GM18520 (cell line): ENCODE results near the gene DLG1.

ENCODE experiments used
- ATAC-seq: cut with Tn5 transposase; IDR thresholded peaks from one replicate; pipeline ENCODE4 v1.9.1; 2021; ENCODE audit not compliant: unreplicated experiment

DLG1 gene

DNA sequence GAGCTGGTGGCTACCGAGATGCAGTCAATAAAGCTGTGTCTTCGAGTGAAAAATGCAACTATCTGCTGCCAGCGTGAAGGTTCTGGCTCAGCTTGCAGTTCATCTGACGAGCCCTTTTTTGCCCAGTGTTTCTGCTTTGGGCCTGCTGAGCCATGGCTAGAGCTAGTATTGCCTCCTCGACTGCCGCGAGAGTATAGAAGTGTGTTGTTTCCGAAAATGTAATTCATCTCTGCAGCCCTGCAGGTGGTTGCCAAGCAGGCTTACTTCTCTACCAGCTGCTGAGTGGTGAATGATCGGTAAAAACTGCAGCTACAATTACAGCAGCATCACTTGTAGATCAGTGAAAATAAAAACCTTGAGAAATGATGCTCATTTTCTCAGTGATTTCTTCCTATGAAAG, 114.8 kb downstream of the DLG1 start:
- ATAC-seq, result no peak

DNA sequence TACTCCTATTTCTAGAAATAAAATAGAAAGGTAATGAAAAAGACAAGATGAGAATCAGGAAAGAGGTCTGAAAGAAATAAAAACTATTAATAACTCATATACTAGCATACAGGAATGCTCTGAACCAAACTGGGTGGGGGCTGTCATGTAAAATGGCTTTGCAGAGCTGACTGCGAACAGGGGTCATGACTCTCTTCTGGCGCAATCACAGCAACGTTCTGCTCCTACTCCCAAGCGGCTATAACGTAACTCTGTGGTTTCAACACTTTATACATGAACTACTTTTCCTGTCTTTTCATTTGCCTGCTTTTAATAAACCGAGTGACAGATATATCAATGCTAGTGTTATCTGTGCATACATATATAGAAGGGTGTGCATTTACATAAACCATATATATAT, 116.7 kb downstream of the DLG1 start:
- no peak for ATAC-seq

DNA sequence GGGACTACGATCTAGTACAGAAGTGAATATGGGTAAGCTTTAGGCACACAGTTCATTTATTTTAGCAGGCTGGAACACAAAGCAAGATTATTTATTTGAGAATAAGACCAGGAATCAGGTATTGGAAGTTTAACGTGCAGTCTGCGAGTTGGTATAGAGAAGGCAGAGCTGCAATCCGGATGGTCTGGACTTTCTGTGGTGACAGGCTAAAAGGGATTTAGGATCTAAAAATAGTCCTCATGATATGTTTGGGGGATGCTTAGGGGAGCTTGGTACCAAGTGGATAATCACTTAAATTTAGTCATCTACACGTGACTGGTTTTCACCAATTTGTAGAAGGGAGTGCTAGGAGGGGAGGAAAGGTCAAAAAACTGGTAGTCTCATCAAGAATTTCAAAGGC, 119.4 kb downstream of the DLG1 start:
- ATAC-seq, result no peak

DNA sequence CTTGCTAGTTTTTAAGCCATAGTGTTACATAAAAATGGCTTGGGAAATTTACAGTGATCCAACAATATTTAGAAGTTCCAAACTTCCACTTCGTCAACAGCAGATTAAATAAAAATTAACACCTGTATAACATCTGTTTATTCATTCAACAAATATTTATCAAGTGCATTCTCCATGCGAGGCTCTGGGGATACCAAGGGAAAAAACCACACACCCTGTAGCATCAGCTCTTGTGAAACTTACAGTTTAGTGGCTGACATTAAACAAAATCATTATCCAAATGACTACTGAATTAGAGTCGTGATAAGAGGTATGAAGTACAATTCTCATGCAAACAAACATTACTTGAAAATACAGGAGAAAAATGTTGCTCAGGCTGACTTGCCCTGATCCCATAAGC, 122.9 kb downstream of the DLG1 start:
- no peak for ATAC-seq

DNA sequence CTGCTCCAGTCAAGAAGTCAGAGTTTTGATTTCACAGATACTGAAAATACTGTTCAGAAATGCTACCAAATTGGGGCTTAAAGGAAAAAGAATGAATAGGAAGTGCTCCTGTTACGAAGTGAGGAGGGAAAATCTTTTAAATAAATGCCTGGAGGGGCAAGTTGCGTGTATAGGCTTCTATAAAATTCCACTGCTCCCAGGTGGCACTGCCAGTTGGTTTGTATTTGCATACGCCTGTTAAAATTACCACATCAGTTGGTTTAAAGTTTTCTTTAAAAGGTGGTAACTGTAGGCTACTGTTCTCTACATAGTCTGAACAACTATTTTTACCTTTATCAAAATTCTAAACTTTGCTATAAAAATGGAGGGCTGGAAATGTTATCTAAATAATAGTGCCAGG, 123.5 kb downstream of the DLG1 start:
- ATAC-seq, result no peak

- ATAC-seq, result no peak
These were observed 124.8 kb downstream of the DLG1 start for GRCh38 chr3:197173620-197174019.

DNA sequence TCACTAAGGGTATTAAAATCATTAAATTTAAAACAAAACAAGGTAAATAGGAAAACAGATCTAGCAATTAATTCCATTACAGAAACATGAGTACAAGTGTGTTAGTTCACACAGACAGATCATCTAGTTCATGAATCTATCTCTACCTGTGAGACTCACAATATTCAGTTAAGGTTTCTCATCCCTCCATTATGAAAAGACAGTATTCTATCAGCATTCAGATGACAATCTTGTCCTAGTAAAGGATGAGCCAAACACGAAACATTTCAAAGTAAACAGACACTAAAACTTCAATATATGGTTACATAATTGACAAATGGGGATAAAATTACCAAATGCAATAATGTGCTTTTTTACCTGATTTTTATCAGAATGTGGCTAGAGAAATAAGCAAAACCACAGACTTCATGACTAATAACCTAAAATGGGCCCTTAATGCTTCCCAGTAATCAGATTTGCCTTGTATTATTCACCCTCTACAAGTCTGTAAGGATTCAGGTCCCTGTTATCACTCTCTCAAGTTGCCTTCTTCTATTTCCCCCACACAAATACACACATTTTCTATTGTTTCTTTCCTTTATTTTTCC, 126.8 kb downstream of the DLG1 start:
- ATAC-seq, result no peak

GRCh38 chr3:197169028-197169427, 129.4 kb downstream of the DLG1 start:
- no peak for ATAC-seq

- ATAC-seq, result no peak
These were observed 129.8 kb downstream of the DLG1 start for GRCh38 chr3:197168606-197169005.

DNA sequence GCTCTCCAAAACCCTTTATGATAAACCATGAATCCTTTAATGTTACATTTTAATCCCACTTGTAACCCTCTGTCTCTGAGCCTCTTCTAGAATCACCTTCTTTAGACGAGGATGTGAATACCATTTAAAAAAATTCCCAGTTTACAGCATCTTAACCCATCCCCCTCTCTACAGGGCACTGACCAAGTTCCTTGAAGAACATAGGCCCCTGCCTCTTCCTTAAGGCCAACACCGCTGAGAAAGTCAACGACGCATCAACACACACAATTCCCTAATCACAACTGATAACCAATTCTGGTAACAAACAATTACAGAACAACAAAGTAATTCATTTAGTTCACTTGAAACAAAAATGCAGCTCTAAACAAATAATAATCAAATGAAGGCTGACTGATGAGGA, 130.3 kb downstream of the DLG1 start:
- no peak for ATAC-seq

DNA sequence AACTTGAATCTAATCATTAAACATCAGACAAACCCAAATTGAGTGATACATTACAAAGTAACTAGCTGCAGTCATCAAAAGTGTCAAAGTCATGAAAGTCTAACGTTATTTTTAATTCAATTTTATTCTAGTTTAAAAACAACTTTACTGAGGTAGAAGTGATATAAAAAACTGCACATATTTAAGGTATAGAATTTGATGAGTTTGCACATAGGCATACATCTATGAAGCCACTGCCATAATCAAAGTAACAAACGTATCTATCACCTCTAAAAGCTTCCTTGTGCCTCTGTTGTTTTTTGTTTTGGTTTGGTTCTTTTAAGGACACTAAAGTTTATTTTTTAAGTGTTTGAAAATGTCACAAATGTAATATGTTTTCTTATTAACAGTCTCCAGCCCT, 130.9 kb downstream of the DLG1 start:
- no peak for ATAC-seq

GRCh38 chr3:197165890-197166289, 132.5 kb downstream of the DLG1 start:
- no peak for ATAC-seq

- ATAC-seq, result no peak
These were observed 143.4 kb downstream of the DLG1 start for GRCh38 chr3:197155046-197155445.

GRCh38 chr3:197151580-197151979, 146.8 kb downstream of the DLG1 start:
- no peak for ATAC-seq

DNA sequence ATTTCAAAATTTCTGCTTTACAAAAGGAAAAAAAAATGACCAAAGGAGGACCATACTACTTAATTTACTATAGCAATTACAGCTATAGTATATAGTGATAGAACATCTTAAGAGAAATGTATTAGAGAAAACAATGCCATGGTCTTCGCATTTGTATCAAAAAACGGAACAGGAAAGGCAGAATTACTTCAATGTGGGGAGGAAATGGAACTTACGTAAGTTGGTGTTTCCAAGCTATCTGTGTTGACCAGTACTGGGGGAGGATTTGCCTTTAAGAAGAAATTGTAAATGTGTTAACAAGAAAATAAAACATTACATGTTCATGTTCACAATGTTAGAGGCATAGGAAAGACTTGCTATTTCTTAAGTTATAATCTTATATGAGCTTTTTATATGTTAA, 148.9 kb downstream of the DLG1 start:
- ATAC-seq, result no peak

GRCh38 chr3:197144188-197144587, 154.2 kb downstream of the DLG1 start:
- no peak for ATAC-seq

DNA sequence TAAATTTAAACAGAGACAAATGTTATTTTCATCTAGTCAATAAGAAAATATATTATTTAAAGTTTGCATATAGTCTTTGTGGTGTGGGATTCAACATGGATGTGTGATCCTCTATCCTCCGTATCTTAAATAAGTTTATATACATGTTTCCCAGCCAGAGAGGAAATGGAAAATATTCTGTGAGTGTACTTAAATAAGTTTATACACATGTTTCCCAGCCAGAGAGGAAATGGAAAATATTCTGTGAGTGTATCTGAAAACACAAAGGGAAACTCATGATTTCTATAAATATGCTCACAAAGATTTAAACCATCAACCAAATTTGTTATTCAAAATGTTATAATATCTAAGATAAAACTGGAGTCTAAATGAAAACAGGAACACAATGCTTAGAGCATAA, 158.8 kb downstream of the DLG1 start:
- ATAC-seq, result no peak

DNA sequence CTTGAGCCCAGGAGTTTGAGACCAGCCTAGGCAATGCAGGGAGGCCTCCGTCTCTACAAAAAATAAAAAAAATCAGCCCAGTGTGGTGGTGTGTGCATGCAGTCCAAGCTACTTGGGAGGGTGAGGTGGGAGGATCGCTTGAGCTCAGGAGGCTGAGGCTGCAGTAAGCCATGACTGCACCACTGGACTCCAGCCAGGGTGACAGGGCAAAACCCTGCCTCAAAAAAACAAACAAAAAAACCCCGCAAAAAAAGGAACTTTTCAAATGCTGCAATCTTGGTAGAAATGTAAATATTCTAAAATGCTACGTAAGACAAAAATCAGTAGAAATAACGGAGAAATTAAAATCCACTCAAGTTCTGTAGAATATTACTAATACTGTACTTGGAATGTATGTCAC, 160.7 kb downstream of the DLG1 start:
- ATAC-seq, result no peak

DNA sequence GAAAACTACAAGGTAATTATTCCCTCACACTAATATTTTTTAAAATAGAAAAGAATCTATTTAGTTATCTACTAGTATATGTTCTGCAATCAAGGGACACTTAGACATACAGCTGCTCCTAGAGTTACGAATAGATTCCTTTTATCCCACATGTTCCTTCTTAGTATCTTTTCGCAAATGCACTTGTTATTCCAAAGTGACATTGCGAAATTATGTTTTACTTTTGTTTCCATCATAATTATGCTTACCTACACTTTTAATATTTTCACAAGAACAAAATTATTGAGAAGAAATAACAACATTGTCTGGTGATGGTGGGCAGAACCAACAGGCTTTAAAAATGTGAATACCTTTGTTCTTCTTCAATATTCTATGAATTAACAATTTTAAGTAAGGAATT, 161.7 kb downstream of the DLG1 start:
- no peak for ATAC-seq

GRCh38 chr3:197135212-197135611, 163.2 kb downstream of the DLG1 start:
- ATAC-seq, result no peak

DNA sequence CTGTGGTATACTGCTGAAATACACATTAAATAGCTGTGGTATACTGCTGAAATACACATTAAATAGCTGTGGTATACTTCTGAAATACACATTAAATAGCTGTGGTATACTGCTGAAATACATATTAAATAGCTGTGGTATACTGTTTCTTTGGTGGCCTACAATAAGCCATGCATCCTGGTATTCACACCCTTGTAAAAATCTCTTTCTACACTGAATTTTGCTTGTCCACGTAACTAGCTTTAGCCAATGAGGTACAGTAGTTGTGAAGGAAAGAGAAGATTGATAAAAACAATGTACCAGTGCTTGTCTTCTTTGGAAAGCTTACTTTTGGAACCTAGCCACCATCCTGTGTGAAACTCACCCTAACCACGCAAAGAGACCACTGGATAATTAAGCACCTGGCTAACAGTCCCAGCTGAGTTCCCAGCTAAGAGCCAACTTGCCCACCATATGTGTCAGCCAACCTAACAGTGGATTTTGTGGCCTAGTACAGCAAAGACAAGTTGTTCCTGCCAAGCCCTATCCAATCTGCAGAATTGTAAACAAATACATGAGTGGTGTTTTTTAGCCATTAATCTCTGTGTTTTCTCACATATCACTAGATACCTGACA, 165.4 kb downstream of the DLG1 start:
- no peak for ATAC-seq

- no peak for ATAC-seq
These were observed 172.8 kb downstream of the DLG1 start for GRCh38 chr3:197125636-197126035.

GRCh38 chr3:197124713-197125112, 173.7 kb downstream of the DLG1 start:
- ATAC-seq, result no peak
